Liver (tissue), 9 donors: ENCODE results near the gene POU6F2. TPM values are rescaled to one million over a fixed set of nuclear protein-coding genes. Genes with fewer than 3 reads are reported as not detected.
"Not testable (repeated sequence)": the region's sequence is repeated elsewhere in the genome, so short reads cannot be mapped to it uniquely, and the experiment has no call there.

ENCODE experiments used
- DNase-seq: peaks from one replicate; pipeline ENCODE4 v3.0.0-alpha.2; 2017; ENCODE audit warnings: low spot score
- H3K27ac ChIP-seq, 2 donors: one replicate each; pipeline ENCODE4 v1.7.0; 2013; ENCODE audit warnings: inconsistent platforms in 2 of 2, low read length in 2 of 2, control low read depth in 1 of 2, low read depth in 1 of 2, mild to moderate bottlenecking in 1 of 2
- H3K27me3 ChIP-seq, 4 donors: one replicate each; pipeline versions ENCODE4 v1.6.1 to v1.7.0; 2013; ENCODE audit warnings: low read length in 3 of 4, inconsistent platforms in 1 of 4, mild to moderate bottlenecking in 1 of 4, moderate library complexity in 1 of 4; ENCODE audit not compliant: control insufficient read depth in 4 of 4, insufficient read depth in 4 of 4
- H3K36me3 ChIP-seq, 4 donors: one replicate each; pipeline versions ENCODE4 v1.6.1 to v1.7.0; 2013; ENCODE audit warnings: low read length in 3 of 4, mild to moderate bottlenecking in 3 of 4, low read depth in 1 of 4, moderate library complexity in 1 of 4; ENCODE audit not compliant: control insufficient read depth in 4 of 4, insufficient read depth in 3 of 4
- H3K4me1 ChIP-seq, 4 donors: one replicate each; pipeline versions ENCODE4 v1.6.1 to v1.7.0; 2013; ENCODE audit warnings: low read length in 3 of 4, mild to moderate bottlenecking in 3 of 4, moderate library complexity in 1 of 4; ENCODE audit not compliant: control insufficient read depth in 4 of 4, insufficient read depth in 4 of 4
- H3K4me3 ChIP-seq, 3 donors: one replicate each; pipeline versions ENCODE4 v1.6.1 to v1.7.0; 2013; ENCODE audit warnings: low read length in 3 of 3, control low read depth in 1 of 3, low read depth in 1 of 3, mild to moderate bottlenecking in 1 of 3
- H3K9ac ChIP-seq, 2 donors: one replicate each; pipeline ENCODE4 v1.7.0; 2013; ENCODE audit warnings: low read length in 2 of 2, mild to moderate bottlenecking in 2 of 2, moderate library complexity in 2 of 2, control low read depth in 1 of 2, low read depth in 1 of 2
- H3K9me3 ChIP-seq, 4 donors: one replicate each; pipeline versions ENCODE4 v1.6.1 to v1.7.0; 2013; ENCODE audit warnings: low read length in 3 of 4; ENCODE audit not compliant: control insufficient read depth in 4 of 4
- EGR1 ChIP-seq, 2 donors: IDR thresholded peaks; 2 replicates each; pipeline ENCODE4 v1.6.1; 2016 to 2018; ENCODE audit warnings: antibody characterized with exemption in 2 of 2, low read depth in 2 of 2
- FOXA1 ChIP-seq: IDR thresholded peaks from 2 replicates; pipeline ENCODE4 v1.6.1; 2016; ENCODE audit warnings: antibody characterized with exemption
- FOXA2 ChIP-seq: IDR thresholded peaks from 2 replicates; pipeline ENCODE4 v1.6.1; 2016; ENCODE audit warnings: antibody characterized with exemption
- GABPA ChIP-seq, 2 donors: IDR thresholded peaks in 1 of 2; conservative IDR thresholded peaks in 1 of 2; 2 replicates each; pipeline ENCODE4 v1.6.1; 2016; ENCODE audit warnings: antibody characterized with exemption in 2 of 2, mild to moderate bottlenecking in 1 of 2, moderate library complexity in 1 of 2
- HNF4A ChIP-seq, 2 donors: conservative IDR thresholded peaks; 2 replicates each; pipeline ENCODE4 v1.6.1; 2016; ENCODE audit warnings: antibody characterized with exemption in 2 of 2, mild to moderate bottlenecking in 2 of 2
- HNF4G ChIP-seq: IDR thresholded peaks from 2 replicates; pipeline ENCODE4 v1.6.1; 2016; ENCODE audit warnings: antibody characterized with exemption
- JUND ChIP-seq, 2 donors: IDR thresholded peaks; 2 replicates each; pipeline ENCODE4 v1.6.1; 2016; ENCODE audit warnings: antibody characterized with exemption in 2 of 2
- NR2F2 ChIP-seq: IDR thresholded peaks from 2 replicates; pipeline ENCODE4 v1.6.1; 2016; ENCODE audit warnings: antibody characterized with exemption
- RAD21 ChIP-seq, 2 donors: IDR thresholded peaks; 2 replicates each; pipeline ENCODE4 v1.6.1; 2016; ENCODE audit warnings: antibody characterized with exemption in 2 of 2, mild to moderate bottlenecking in 2 of 2
- RXRA ChIP-seq, 2 donors: IDR thresholded peaks; 2 replicates each; pipeline ENCODE4 v1.6.1; 2017 to 2018; ENCODE audit warnings: antibody characterized with exemption in 2 of 2, mild to moderate bottlenecking in 1 of 2
- SP1 ChIP-seq: IDR thresholded peaks from 2 replicates; pipeline ENCODE4 v1.6.1; 2018; ENCODE audit warnings: antibody characterized with exemption, mild to moderate bottlenecking
- TAF1 ChIP-seq: conservative IDR thresholded peaks from 2 replicates; pipeline ENCODE4 v1.6.1; 2016; ENCODE audit warnings: antibody characterized with exemption, mild to moderate bottlenecking
- YY1 ChIP-seq: IDR thresholded peaks from 2 replicates; pipeline ENCODE4 v1.6.1; 2016; ENCODE audit warnings: antibody characterized with exemption, mild to moderate bottlenecking
- WGBS: extraction: QIAGEN DNeasy Blood & Tissue Kit; methylation state at CpG from one replicate; pipeline ENCODE4 v1.1.7; 2013; 5-methylcytosine and 5-hydroxymethylcytosine counted together
- polyA plus RNA-seq, 2 donors: library from polyadenylated mRNA; stranded (reverse) in 1 of 2; unstranded in 1 of 2; fragments of 200-250 nt in 1 of 2; fragments of >200 nt in 1 of 2; fragmentation: Nextera tagmentation in 1 of 2; extraction: Ambion mirVana in 1 of 2; gene quantifications; one replicate each; pipeline versions ENCODE4 v1.2.1 to v1.2.3, GENCODE V29; 2013 to 2015
- total RNA-seq, 2 donors: library from RNA; depleted of rRNA; stranded (reverse); fragments of >200 nt; gene quantifications; one replicate each; pipeline ENCODE4 v1.2.3, GENCODE V29; 2014
- TF ChIP-seq, protein P1 (sequence below): IDR thresholded peaks from 2 replicates; pipeline ENCODE4 v1.6.1; 2016; ENCODE audit warnings: antibody characterized with exemption
- TF ChIP-seq, protein P2 (sequence below): IDR thresholded peaks from 2 replicates; pipeline ENCODE4 v1.6.1; 2016; ENCODE audit warnings: antibody characterized with exemption, mild to moderate bottlenecking
- TF ChIP-seq, protein P3 (sequence below): fragments of 150-350 bp; IDR thresholded peaks from 2 replicates; pipeline ENCODE4 v1.5.1; 2017; ENCODE audit warnings: improper control_type of control experiment, low read depth, low read length; ENCODE audit not compliant: missing input control
- TF ChIP-seq, protein P4 (sequence below): IDR thresholded peaks from 2 replicates; pipeline ENCODE4 v1.6.1; 2016; ENCODE audit warnings: antibody characterized with exemption
- donor health status: healthy.
- donor health status: healthy.
- donor health status: healthy.
- donor health status: healthy.
- donor health status: healthy.

POU6F2 gene
- total and polyA plus RNA-seq, 4 donors = under 0.01 to 0.24 (median 0.08) TPM; not detected in 1

DNA sequence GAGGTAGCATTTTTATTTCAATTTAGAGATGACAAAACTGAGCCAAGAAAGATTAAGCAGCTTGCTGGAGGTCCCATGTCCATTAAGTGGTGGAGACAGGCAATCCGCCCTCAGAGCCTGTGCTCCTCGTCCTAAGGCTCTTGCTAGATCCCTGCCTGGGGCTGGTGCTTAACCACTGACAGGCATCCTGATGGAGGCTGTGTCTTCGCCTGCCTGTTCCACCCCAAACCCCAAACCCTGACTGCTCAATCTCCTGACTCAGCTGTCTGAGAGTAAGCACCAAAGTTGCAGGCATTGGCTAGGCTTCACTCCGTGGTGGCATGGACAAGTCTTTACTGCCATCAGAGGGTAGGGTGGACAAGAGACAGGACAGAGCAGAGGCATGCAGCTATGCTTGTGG is 209.4 kb downstream of the POU6F2 start:
- Histone ChIP-seq H3K4me1 (no peaks in the 10 kb centered on the region), H3K27me3 (no peaks in the 10 kb centered on the region), H3K27ac (no peak overlapping the region), H3K9me3 (no peaks in the 10 kb centered on the region), H3K9ac (no peak overlapping the region), H3K4me3 (no peak overlapping the region), H3K36me3 (no peaks in the 10 kb centered on the region)
- DNase-seq = no peak
- 56% methylated on average over 4 of the region's 4 CpGs for WGBS
- TF ChIP-seq, protein P1, sequence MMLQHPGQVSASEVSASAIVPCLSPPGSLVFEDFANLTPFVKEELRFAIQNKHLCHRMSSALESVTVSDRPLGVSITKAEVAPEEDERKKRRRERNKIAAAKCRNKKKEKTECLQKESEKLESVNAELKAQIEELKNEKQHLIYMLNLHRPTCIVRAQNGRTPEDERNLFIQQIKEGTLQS = no peak
- TF ChIP-seq RXRA (IDR thresholded peaks at IDR 0.05) = no peak
- no peak for TF ChIP-seq RAD21 (IDR thresholded peaks at IDR 0.05)
- no peak for TF ChIP-seq FOXA2
- TF ChIP-seq HNF4G = no peak
- TF ChIP-seq, protein P2, sequence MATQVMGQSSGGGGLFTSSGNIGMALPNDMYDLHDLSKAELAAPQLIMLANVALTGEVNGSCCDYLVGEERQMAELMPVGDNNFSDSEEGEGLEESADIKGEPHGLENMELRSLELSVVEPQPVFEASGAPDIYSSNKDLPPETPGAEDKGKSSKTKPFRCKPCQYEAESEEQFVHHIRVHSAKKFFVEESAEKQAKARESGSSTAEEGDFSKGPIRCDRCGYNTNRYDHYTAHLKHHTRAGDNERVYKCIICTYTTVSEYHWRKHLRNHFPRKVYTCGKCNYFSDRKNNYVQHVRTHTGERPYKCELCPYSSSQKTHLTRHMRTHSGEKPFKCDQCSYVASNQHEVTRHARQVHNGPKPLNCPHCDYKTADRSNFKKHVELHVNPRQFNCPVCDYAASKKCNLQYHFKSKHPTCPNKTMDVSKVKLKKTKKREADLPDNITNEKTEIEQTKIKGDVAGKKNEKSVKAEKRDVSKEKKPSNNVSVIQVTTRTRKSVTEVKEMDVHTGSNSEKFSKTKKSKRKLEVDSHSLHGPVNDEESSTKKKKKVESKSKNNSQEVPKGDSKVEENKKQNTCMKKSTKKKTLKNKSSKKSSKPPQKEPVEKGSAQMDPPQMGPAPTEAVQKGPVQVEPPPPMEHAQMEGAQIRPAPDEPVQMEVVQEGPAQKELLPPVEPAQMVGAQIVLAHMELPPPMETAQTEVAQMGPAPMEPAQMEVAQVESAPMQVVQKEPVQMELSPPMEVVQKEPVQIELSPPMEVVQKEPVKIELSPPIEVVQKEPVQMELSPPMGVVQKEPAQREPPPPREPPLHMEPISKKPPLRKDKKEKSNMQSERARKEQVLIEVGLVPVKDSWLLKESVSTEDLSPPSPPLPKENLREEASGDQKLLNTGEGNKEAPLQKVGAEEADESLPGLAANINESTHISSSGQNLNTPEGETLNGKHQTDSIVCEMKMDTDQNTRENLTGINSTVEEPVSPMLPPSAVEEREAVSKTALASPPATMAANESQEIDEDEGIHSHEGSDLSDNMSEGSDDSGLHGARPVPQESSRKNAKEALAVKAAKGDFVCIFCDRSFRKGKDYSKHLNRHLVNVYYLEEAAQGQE = no peak
- TF ChIP-seq EGR1 (IDR thresholded peaks at IDR 0.05; ENCODE audit: low read depth in 2 of 2) = no peak
- no peak for TF ChIP-seq YY1
- no peak for TF ChIP-seq JUND (IDR thresholded peaks at IDR 0.05)
- no peak for TF ChIP-seq NR2F2
- TF ChIP-seq, protein P3, sequence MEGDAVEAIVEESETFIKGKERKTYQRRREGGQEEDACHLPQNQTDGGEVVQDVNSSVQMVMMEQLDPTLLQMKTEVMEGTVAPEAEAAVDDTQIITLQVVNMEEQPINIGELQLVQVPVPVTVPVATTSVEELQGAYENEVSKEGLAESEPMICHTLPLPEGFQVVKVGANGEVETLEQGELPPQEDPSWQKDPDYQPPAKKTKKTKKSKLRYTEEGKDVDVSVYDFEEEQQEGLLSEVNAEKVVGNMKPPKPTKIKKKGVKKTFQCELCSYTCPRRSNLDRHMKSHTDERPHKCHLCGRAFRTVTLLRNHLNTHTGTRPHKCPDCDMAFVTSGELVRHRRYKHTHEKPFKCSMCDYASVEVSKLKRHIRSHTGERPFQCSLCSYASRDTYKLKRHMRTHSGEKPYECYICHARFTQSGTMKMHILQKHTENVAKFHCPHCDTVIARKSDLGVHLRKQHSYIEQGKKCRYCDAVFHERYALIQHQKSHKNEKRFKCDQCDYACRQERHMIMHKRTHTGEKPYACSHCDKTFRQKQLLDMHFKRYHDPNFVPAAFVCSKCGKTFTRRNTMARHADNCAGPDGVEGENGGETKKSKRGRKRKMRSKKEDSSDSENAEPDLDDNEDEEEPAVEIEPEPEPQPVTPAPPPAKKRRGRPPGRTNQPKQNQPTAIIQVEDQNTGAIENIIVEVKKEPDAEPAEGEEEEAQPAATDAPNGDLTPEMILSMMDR = no peak
- TF ChIP-seq TAF1 = no peak

DNA sequence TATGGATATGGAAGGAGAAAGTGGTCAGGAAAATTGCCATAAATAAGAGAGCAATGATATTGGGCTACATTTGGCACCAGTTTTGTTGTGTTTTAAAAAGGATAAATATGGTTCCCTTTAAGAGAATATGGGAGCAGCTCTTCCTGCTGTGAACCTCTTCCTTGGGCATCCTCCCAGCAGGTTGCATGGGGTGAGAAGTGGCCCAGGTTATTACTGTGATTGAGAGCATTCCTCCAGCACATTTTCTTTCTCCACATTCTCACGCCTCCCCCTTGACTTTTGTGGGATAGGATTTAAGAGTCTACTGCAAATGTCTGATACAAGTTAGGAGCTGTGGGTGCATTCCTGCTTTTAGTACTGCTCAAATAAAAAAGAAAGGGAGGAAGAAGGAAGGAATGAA is 214.8 kb downstream of the POU6F2 start:
- Histone ChIP-seq H3K27ac (no peak overlapping the region), H3K27me3 (no peaks in the 10 kb centered on the region), H3K4me3 (no peak overlapping the region), H3K9ac (no peak overlapping the region), H3K4me1 (no peaks in the 10 kb centered on the region), H3K36me3 (no peaks in the 10 kb centered on the region), H3K9me3 (no peaks in the 10 kb centered on the region)
- DNase-seq = no peak
- no peak for TF ChIP-seq YY1
- no peak for TF ChIP-seq SP1
- TF ChIP-seq HNF4G = no peak
- TF ChIP-seq NR2F2 = no peak
- TF ChIP-seq EGR1 (IDR thresholded peaks at IDR 0.05; ENCODE audit: low read depth in 2 of 2) = no peak
- TF ChIP-seq HNF4A (conservative IDR thresholded peaks at IDR 0.05) = no peak
- no peak for TF ChIP-seq RAD21 (IDR thresholded peaks at IDR 0.05)
- no peak for TF ChIP-seq GABPA (IDR thresholded peaks at IDR 0.05 in 1 of 2, conservative IDR thresholded peaks at IDR 0.05 in 1 of 2)
- no peak for TF ChIP-seq FOXA1
- TF ChIP-seq, protein P4, sequence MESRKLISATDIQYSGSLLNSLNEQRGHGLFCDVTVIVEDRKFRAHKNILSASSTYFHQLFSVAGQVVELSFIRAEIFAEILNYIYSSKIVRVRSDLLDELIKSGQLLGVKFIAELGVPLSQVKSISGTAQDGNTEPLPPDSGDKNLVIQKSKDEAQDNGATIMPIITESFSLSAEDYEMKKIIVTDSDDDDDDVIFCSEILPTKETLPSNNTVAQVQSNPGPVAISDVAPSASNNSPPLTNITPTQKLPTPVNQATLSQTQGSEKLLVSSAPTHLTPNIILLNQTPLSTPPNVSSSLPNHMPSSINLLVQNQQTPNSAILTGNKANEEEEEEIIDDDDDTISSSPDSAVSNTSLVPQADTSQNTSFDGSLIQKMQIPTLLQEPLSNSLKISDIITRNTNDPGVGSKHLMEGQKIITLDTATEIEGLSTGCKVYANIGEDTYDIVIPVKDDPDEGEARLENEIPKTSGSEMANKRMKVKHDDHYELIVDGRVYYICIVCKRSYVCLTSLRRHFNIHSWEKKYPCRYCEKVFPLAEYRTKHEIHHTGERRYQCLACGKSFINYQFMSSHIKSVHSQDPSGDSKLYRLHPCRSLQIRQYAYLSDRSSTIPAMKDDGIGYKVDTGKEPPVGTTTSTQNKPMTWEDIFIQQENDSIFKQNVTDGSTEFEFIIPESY = no peak
- TF ChIP-seq, protein P3 = no peak
- no peak for TF ChIP-seq TAF1
- TF ChIP-seq FOXA2 = no peak
- TF ChIP-seq, protein P1 = no peak
- WGBS = 79% methylated on average over 1 of the region's 1 CpG

DNA sequence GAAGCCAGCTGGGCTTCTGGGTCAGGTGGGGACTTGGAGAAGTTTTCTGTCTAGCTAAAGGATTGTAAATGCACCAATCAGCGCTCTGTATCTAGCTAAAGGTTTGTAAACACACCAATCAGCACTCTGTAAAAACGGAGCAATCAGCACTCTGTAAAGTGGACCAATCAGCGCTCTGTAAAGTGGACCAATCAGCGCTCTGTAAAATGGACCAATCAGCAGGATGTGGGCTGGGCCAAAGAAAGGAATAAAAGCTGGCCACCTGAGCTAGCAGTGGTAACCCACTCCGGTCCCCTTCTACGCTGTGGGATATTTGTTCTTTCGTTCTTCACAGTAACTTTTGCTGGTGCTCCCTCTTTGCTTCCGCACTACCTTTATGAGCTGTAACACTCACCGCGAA is 216.7 kb downstream of the POU6F2 start:
- not testable (repeated sequence) for H3K4me3 ChIP-seq, H3K27ac ChIP-seq, DNase-seq, H3K4me1 ChIP-seq, H3K36me3 ChIP-seq, H3K9me3 ChIP-seq, H3K27me3 ChIP-seq, H3K9ac ChIP-seq
- 88% methylated on average over 10 of the region's 10 CpGs for WGBS
